Measurements from ENCODE around the gene GABBR2. TPM values are rescaled to one million over a fixed set of nuclear protein-coding genes. Genes with fewer than 3 reads are reported as not detected.

The GABBR2 gene
- total RNA-seq, 1 experiment from 2014 or later = not detected

DNA sequence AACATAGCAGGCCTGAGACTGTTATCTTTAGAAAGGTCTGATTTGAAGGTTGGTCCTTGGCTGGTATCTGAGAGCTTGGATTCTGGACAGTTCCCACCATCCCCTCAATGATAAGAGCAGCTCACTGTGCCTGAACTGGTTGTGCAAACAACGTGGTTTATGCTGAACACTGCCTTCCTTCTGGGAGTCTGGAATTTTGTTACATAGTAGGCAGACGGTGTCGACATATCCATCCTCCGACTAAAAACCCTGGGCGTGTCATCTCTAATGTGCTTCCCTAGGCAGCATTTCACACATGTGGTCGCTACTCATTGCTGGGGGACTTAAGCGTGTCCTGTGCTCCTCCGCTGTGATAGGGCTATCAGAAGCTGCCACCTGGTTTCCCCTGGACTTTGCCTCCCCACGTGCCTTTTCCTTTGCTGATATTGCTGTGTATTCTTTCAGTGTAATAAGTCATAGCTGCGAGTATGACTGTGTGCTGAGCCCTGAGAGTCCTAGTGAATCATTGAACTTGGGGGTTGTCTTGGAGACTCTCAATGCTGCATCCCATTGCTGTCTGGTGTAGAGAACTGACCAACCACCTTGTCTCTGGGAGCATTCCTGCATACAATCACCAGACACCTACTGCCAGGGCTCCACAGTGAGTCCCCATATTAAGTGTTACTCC is 334.2 kb downstream of the GABBR2 start:
- ChIA-PET CTCF (no interaction called here), POLR2A (interaction anchor here (0.5 to 0.9 kb wide), 2 partner anchors 11 to 658 kb away, joined by 3 read pairs; no protein-coding TSS in a partner anchor)
- Mint-ChIP-seq H3K9me3 (ENCODE audit: unreplicated experiment) (no peaks in the 10 kb centered on the region), H3K4me3 (ENCODE audit: unreplicated experiment) (no peak overlapping the region), H3K27me3 (ENCODE audit: insufficient read depth, unreplicated experiment) (no peaks in the 10 kb centered on the region), H3K36me3 (ENCODE audit: insufficient read depth, unreplicated experiment) (no peaks in the 10 kb centered on the region), H3K27ac (ENCODE audit: low read depth, unreplicated experiment) (no peak overlapping the region), H3K4me1 (ENCODE audit: insufficient read depth, unreplicated experiment) (no peaks in the 10 kb centered on the region)
- TF ChIP-seq, protein P1, sequence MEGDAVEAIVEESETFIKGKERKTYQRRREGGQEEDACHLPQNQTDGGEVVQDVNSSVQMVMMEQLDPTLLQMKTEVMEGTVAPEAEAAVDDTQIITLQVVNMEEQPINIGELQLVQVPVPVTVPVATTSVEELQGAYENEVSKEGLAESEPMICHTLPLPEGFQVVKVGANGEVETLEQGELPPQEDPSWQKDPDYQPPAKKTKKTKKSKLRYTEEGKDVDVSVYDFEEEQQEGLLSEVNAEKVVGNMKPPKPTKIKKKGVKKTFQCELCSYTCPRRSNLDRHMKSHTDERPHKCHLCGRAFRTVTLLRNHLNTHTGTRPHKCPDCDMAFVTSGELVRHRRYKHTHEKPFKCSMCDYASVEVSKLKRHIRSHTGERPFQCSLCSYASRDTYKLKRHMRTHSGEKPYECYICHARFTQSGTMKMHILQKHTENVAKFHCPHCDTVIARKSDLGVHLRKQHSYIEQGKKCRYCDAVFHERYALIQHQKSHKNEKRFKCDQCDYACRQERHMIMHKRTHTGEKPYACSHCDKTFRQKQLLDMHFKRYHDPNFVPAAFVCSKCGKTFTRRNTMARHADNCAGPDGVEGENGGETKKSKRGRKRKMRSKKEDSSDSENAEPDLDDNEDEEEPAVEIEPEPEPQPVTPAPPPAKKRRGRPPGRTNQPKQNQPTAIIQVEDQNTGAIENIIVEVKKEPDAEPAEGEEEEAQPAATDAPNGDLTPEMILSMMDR (IDR thresholded peaks at IDR 0.05; ENCODE audit: unreplicated experiment) = no peak
- BruUV-seq (replicated peaks) = no TSS peak
- intact Hi-C loops (cut with micrococcal nuclease) = no loop called here
- peak; percentile 18 for DNase-seq (ENCODE audit: unreplicated experiment)

DNA sequence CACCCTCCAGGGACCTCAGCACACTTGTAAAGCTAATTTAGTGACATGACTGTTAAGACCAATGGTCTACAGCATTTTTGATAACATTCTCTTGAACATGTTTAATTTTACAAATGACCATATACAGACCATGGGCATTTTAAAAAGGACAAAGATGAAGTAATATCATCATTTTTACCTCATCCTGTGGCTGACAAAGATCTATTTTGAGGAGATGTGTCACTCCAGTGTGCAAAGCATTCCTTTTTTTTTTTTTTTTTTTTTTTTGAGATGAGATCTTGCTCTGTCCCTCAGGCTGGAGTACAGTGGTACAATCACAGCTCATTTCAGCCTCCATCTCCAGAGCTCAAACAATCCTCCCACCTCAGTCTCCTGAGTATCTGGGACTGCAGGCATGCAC is 335.1 kb downstream of the GABBR2 start:
- no peaks in the 10 kb centered on the region for H3K36me3 Mint-ChIP-seq (ENCODE audit: insufficient read depth, unreplicated experiment)
- ChIA-PET POLR2A (interaction anchor here (0.7 to 0.9 kb wide), 2 partner anchors 10 to 848 kb away, joined by 3 read pairs; partner anchors contain the start of gene ALG2), CTCF (interaction anchor here (0.6 to 0.7 kb wide), 2 partner anchors 16 to 19 kb away, joined by 3 to 4 read pairs; no protein-coding TSS in a partner anchor)
- no peaks in the 10 kb centered on the region for H3K27me3 Mint-ChIP-seq (ENCODE audit: insufficient read depth, unreplicated experiment)
- no peaks in the 10 kb centered on the region for H3K9me3 Mint-ChIP-seq (ENCODE audit: unreplicated experiment)
- DNase-seq (ENCODE audit: unreplicated experiment) = no peak
- no TSS peak for BruUV-seq (replicated peaks)
- intact Hi-C loops (cut with micrococcal nuclease) = no loop called here
- H3K27ac Mint-ChIP-seq (ENCODE audit: low read depth, unreplicated experiment) = no peak overlapping the region
- no peaks in the 10 kb centered on the region for H3K4me1 Mint-ChIP-seq (ENCODE audit: insufficient read depth, unreplicated experiment)
- TF ChIP-seq, protein P1 (IDR thresholded peaks at IDR 0.05; ENCODE audit: unreplicated experiment) = no peak
- no peak overlapping the region for H3K4me3 Mint-ChIP-seq (ENCODE audit: unreplicated experiment)

DNA sequence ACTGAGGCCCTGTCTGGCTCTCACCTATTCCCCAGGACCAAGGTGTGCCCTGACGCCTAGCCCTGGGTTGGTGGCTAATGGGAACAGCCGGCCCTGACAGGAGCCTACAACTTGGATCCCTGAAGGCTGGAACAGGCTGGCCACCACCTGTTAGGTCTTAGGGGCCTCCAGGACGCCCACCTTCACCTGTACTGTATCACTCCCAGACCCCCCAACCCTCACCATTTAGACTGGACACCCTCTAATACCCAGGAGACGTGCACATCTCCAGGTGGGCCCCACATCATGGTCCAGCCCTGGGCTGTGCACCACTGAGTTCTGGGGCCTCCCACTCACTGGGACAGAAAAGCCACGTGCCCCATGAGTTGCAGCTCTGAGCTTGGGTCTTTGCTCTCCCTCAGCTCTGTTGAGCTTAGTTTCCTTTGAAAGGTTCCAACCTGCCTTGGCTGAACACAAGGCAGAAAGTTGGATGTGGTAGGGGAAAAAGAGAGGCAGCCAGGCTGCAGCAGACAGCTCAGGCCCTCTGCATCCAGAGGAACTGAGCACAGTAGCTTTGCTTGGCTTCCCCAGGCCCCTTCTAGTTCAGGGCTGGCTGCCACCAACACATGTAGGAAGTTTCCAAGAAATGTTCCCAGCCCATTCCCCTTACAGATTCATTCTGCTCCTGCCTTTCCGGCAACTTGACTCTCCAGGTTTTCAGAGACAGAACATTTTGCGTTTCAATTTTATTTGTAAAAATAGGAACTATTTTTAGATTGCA is 336.5 kb downstream of the GABBR2 start:
- ChIA-PET CTCF (no interaction called here), POLR2A (no interaction called here)
- Mint-ChIP-seq H3K4me1 (ENCODE audit: insufficient read depth, unreplicated experiment) (no peaks in the 10 kb centered on the region), H3K36me3 (ENCODE audit: insufficient read depth, unreplicated experiment) (no peaks in the 10 kb centered on the region), H3K27me3 (ENCODE audit: insufficient read depth, unreplicated experiment) (no peaks in the 10 kb centered on the region), H3K27ac (ENCODE audit: low read depth, unreplicated experiment) (no peak overlapping the region), H3K4me3 (ENCODE audit: unreplicated experiment) (no peak overlapping the region), H3K9me3 (ENCODE audit: unreplicated experiment) (no peaks in the 10 kb centered on the region)
- BruUV-seq (replicated peaks) = no TSS peak
- TF ChIP-seq, protein P1 (IDR thresholded peaks at IDR 0.05; ENCODE audit: unreplicated experiment) = no peak
- intact Hi-C loops (cut with micrococcal nuclease) = no loop called here
- no peak for DNase-seq (ENCODE audit: unreplicated experiment)

DNA sequence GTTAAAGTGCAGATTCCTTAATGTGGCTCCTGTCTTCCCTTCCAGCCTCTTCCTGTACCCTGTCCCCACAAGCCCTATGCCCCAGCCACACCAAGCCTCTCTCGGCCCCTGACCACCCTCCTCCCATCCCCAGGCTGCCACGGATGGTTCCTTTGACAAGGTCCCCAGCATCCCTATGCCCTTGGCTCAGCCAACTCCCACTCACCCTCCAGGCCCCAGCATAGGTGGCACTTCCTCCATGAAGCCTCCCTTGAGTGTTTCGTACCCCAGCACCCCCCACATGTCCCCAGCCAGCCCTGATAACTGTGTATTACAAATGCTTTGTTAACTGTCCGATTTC is 337.8 kb downstream of the GABBR2 start:
- DNase-seq (ENCODE audit: unreplicated experiment) = no peak
- no peaks in the 10 kb centered on the region for H3K4me1 Mint-ChIP-seq (ENCODE audit: insufficient read depth, unreplicated experiment)
- intact Hi-C loops (cut with micrococcal nuclease) = no loop called here
- ChIA-PET CTCF (no interaction called here), POLR2A (no interaction called here)
- no peak overlapping the region for H3K27ac Mint-ChIP-seq (ENCODE audit: low read depth, unreplicated experiment)
- no peaks in the 10 kb centered on the region for H3K9me3 Mint-ChIP-seq (ENCODE audit: unreplicated experiment)
- TF ChIP-seq, protein P1 (IDR thresholded peaks at IDR 0.05; ENCODE audit: unreplicated experiment) = no peak
- no peak overlapping the region for H3K4me3 Mint-ChIP-seq (ENCODE audit: unreplicated experiment)
- H3K27me3 Mint-ChIP-seq (ENCODE audit: insufficient read depth, unreplicated experiment) = no peaks in the 10 kb centered on the region
- no peaks in the 10 kb centered on the region for H3K36me3 Mint-ChIP-seq (ENCODE audit: insufficient read depth, unreplicated experiment)
- no TSS peak for BruUV-seq (replicated peaks)

Measured in MCF 10A (cell line).